PC-3 (cell line): ENCODE measurements around the gene EEF1B2. TPM values are rescaled to one million over a fixed set of nuclear protein-coding genes. Genes with fewer than 3 reads are reported as not detected.
A peak's percentile ranks its signal among the peaks of the same experiment; 100 is the strongest.
"Not testable (repeated sequence)": the region's sequence is repeated elsewhere in the genome, so short reads cannot be mapped to it uniquely, and the experiment has no call there.

Experiments used
- ATAC-seq: fragments of 200-7000 bp; cut with Tn5 transposase; 2 replicates; pipeline ENCODE4 v1.9.1; 2020; ENCODE audit warnings: mild to moderate bottlenecking, moderate library complexity
- BruUV-seq: library from RNA; stranded (reverse); fragments of 400-500 nt; replicated peaks from 2 replicates; lab custom pipeline; 2021; lab: Mats Ljungman, UMichigan
- CTCF ChIA-PET: fragments of 300-600 bp; sonication (Branson Sonifier 250); formaldehyde crosslinking; loops from one replicate; lab custom pipeline; 2022; ENCODE audit warnings: antibody characterized with exemption; lab: Charles Lee
- POLR2A ChIA-PET: fragments of 300-600 bp; sonication (Branson Sonifier 250); formaldehyde crosslinking; loops from one replicate; lab custom pipeline; 2022; ENCODE audit warnings: antibody characterized with exemption; ENCODE audit not compliant: unreplicated experiment; lab: Charles Lee
- DNase-seq: peaks from one replicate; pipeline ENCODE4 v3.0.0-alpha.2; 2015
- H2AFZ ChIP-seq: fragments of 300-600 bp; sonication (generic); 2 replicates; pipeline ENCODE4 v1.6.0; 2016; ENCODE audit warnings: antibody characterized with exemption, low read length
- H3F3A ChIP-seq: fragments of 300-600 bp; sonication (generic); one replicate; pipeline ENCODE4 v1.6.0; 2017; ENCODE audit warnings: antibody characterized with exemption, low read length, control low read depth, mild to moderate bottlenecking; ENCODE audit not compliant: unreplicated experiment
- H3K27ac ChIP-seq: fragments of 300-600 bp; sonication (generic); 2 replicates; pipeline ENCODE4 v1.5.1; 2016; ENCODE audit warnings: mild to moderate bottlenecking, low read length
- H3K27me3 ChIP-seq: fragments of 300-600 bp; sonication (generic); 2 replicates; pipeline ENCODE4 v1.6.1; 2016; ENCODE audit warnings: low read length, mixed read lengths
- H3K36me3 ChIP-seq: fragments of 300-600 bp; sonication (generic); 2 replicates; pipeline ENCODE4 v1.6.1; 2016; ENCODE audit warnings: low read depth, mixed run types, low read length, mixed read lengths
- H3K4me1 ChIP-seq: fragments of 300-600 bp; sonication (generic); 2 replicates; pipeline ENCODE4 v1.5.1; 2016; ENCODE audit warnings: low read length; ENCODE audit not compliant: insufficient read depth
- H3K4me2 ChIP-seq: fragments of 300-600 bp; sonication (generic); 2 replicates; pipeline ENCODE4 v1.6.0; 2016; ENCODE audit warnings: low read length
- H3K4me3 ChIP-seq: fragments of 300-600 bp; sonication (generic); 2 replicates; pipeline ENCODE4 v1.5.1; 2016; ENCODE audit warnings: mild to moderate bottlenecking, low read length, mixed read lengths
- H3K79me2 ChIP-seq: fragments of 300-600 bp; sonication (generic); 2 replicates; pipeline ENCODE4 v1.6.1; 2017; ENCODE audit warnings: low read length, mixed read lengths
- H3K9ac ChIP-seq: fragments of 300-600 bp; sonication (generic); 2 replicates; pipeline ENCODE4 v1.6.0; 2016; ENCODE audit warnings: mild to moderate bottlenecking, low read length
- H3K9me2 ChIP-seq: fragments of 300-600 bp; sonication (generic); replicated peaks from 2 replicates; pipeline ENCODE4 v1.6.1; 2016; ENCODE audit warnings: mixed run types, low read length, mixed read lengths
- H3K9me3 ChIP-seq: fragments of 300-600 bp; sonication (generic); 2 replicates; pipeline ENCODE4 v1.6.1; 2016; ENCODE audit warnings: low read length, mixed read lengths
- H4K20me1 ChIP-seq: fragments of 300-600 bp; sonication (generic); 2 replicates; pipeline ENCODE4 v1.6.1; 2016; ENCODE audit warnings: low read length, mixed read lengths
- CTCF ChIP-seq: fragments of 300-600 bp; sonication (generic); conservative IDR thresholded peaks from 2 replicates; pipeline ENCODE4 v1.5.1; 2017; ENCODE audit warnings: antibody characterized with exemption, low read depth, mild to moderate bottlenecking, low read length
- EZH2 ChIP-seq: fragments of 300-600 bp; sonication (generic); IDR thresholded peaks from one replicate; pipeline ENCODE4 v1.6.1; 2017; ENCODE audit warnings: antibody characterized with exemption, mild to moderate bottlenecking, low read length; ENCODE audit not compliant: unreplicated experiment
- EZH2phosphoT487 ChIP-seq: fragments of 300-600 bp; sonication (generic); IDR thresholded peaks from 2 replicates; pipeline ENCODE4 v1.6.1; 2018; ENCODE audit warnings: mild to moderate bottlenecking, antibody characterized with exemption, low read length, borderline replicate concordance
- intact Hi-C: fragments of 100-400 bp; cut with micrococcal nuclease; formaldehyde crosslinking; loops from 2 replicates; pipeline ENCODE4 v1.9.0; 2023
- total RNA-seq: library from RNA; depleted of rRNA; stranded (reverse); fragments of >200 nt; gene quantifications from 2 replicates; pipeline ENCODE4 v1.2.3, GENCODE V29; 2014

Gene EEF1B2
- total RNA-seq, 1 experiment from 2014 or later: 616 TPM

- TF ChIP-seq EZH2 (no peak), EZH2phosphoT487 (no peak), CTCF (no peak)
- H3K4me1 ChIP-seq: no peaks in the 10 kb centered on the region
- no peak overlapping the region for H3K9ac ChIP-seq
- POLR2A ChIA-PET: no interaction called here
- no peak for DNase-seq
- ATAC-seq: no peak
- no peaks in the 10 kb centered on the region for H3K9me3 ChIP-seq
- no peak overlapping the region for H3K4me2 ChIP-seq
- H3K4me3 ChIP-seq: no peak overlapping the region
- no TSS peak for BruUV-seq
- CTCF ChIA-PET: no interaction called here
- H3K79me2 ChIP-seq: peaks cover 29% of the 10 kb centered on the region
- no peaks in the 10 kb centered on the region for H3K27me3 ChIP-seq
- no peaks in the 10 kb centered on the region for H3F3A ChIP-seq
- no peaks in the 10 kb centered on the region for H3K9me2 ChIP-seq
- intact Hi-C loops: loop anchor here (5.0 kb wide), 1 partner anchor 113 kb away; no protein-coding TSS in a partner anchor
- H3K27ac ChIP-seq: no peak overlapping the region
- H2AFZ ChIP-seq: no peak overlapping the region
- no peaks in the 10 kb centered on the region for H4K20me1 ChIP-seq
- H3K36me3 ChIP-seq: peaks cover 57% of the 10 kb centered on the region
Measured at GRCh38 chr2:206150168-206150567, 9.5 kb upstream of the EEF1B2 start.

DNA sequence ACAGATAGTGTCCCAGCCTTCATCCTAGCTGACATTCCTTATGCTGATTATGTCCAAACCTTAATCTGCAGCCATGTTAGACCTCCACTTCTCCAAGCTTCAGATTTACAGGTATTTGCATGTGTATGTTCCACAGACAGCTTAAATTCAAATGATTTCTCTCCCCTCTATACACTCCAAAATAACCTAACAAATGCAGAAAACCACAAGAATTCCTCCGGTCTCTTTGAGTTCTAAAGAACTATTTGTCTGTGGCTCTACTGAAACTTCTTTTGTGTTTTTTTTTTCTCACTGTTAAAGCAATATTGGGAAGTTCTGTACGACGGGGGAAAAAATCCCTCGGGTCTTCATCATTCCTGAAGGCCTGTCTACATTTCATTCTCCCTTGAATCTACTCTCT lies 9.1 kb upstream of the EEF1B2 start:
- H3K4me2 ChIP-seq: no peak overlapping the region
- H3K4me3 ChIP-seq: no peak overlapping the region
- H3K9me2 ChIP-seq: no peaks in the 10 kb centered on the region
- H2AFZ ChIP-seq: no peak overlapping the region
- no peaks in the 10 kb centered on the region for H4K20me1 ChIP-seq
- H3K27me3 ChIP-seq: no peaks in the 10 kb centered on the region
- no peak overlapping the region for H3K9ac ChIP-seq
- ChIA-PET CTCF (no interaction called here), POLR2A (no interaction called here)
- DNase-seq (no peak), ATAC-seq (no peak)
- H3K27ac ChIP-seq: no peak overlapping the region
- peaks cover 34% of the 10 kb centered on the region for H3K79me2 ChIP-seq
- no peaks in the 10 kb centered on the region for H3K4me1 ChIP-seq
- H3F3A ChIP-seq: no peaks in the 10 kb centered on the region
- BruUV-seq: no TSS peak
- H3K36me3 ChIP-seq: peaks cover 52% of the 10 kb centered on the region
- no peak for TF ChIP-seq CTCF
- TF ChIP-seq EZH2: no peak
- no peak for TF ChIP-seq EZH2phosphoT487
- H3K9me3 ChIP-seq: no peaks in the 10 kb centered on the region
- intact Hi-C loops: loop anchor here (5.0 kb wide), 1 partner anchor 113 kb away; no protein-coding TSS in a partner anchor

GRCh38 chr2:206154197-206154596 lies 5.5 kb upstream of the EEF1B2 start:
- H3K27ac ChIP-seq: no peak overlapping the region
- intact Hi-C loops: loop anchor here (5.0 kb wide), 1 partner anchor 117 kb away; no protein-coding TSS in a partner anchor
- no peaks in the 10 kb centered on the region for H3F3A ChIP-seq
- no peak overlapping the region for H2AFZ ChIP-seq
- no TSS peak for BruUV-seq
- H3K27me3 ChIP-seq: no peaks in the 10 kb centered on the region
- peaks cover 8% of the 10 kb centered on the region; the same call in 1 of the 2 replicates for H3K4me1 ChIP-seq
- POLR2A ChIA-PET: no interaction called here
- no peak overlapping the region for H3K4me3 ChIP-seq
- CTCF ChIA-PET: no interaction called here
- no peak overlapping the region for H3K4me2 ChIP-seq
- no peaks in the 10 kb centered on the region for H3K9me3 ChIP-seq
- H3K36me3 ChIP-seq: peaks cover 27% of the 10 kb centered on the region; the same call in 1 of the 2 replicates
- no peak overlapping the region for H3K9ac ChIP-seq
- H3K9me2 ChIP-seq: no peaks in the 10 kb centered on the region
- TF ChIP-seq CTCF (peak; percentile 49), EZH2phosphoT487 (no peak)
- ATAC-seq: peak; percentile 39; the same call in 1 of the 2 replicates
- H3K79me2 ChIP-seq: peaks cover 69% of the 10 kb centered on the region
- peak; percentile 26 for DNase-seq
- peaks cover 7% of the 10 kb centered on the region; the same call in 1 of the 2 replicates for H4K20me1 ChIP-seq

DNA sequence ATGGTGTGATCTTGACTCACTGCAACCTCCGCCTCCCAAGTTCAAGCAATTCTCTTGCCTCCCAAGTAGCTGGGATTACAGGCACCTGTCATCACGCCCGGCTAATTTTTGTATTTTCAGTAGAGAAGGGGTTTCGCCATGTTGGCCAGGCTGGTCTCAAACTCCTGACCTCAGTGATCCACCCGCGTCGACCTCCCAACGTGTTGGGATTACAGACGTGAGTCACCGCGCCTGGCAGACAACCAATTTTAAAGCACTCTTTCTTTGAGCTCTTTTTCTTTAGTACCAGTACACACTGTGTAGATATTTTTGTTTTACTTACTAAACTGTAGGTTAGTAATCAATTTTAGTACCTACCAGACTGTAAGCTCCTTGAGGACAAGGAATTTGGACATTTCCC lies 2.7 kb upstream of the EEF1B2 start:
- Histone ChIP-seq H3K36me3 (peaks cover 24% of the 10 kb centered on the region), H3K4me3 (peak overlapping the region; percentile 87), H3K4me1 (peaks cover 22% of the 10 kb centered on the region), H3K79me2 (peaks cover 96% of the 10 kb centered on the region), H3K4me2 (peak overlapping the region; percentile 89), H4K20me1 (peaks cover 20% of the 10 kb centered on the region)
- H3K9me3 ChIP-seq, H2AFZ ChIP-seq, CTCF ChIA-PET, H3F3A ChIP-seq, H3K9ac ChIP-seq, H3K27ac ChIP-seq, intact Hi-C loops, H3K27me3 ChIP-seq, H3K9me2 ChIP-seq, DNase-seq, BruUV-seq, ATAC-seq: not testable (repeated sequence)
- POLR2A ChIA-PET: interaction anchor here (0.6 kb wide), 1 partner anchor 85 kb away, joined by 3 read pairs; no protein-coding TSS in a partner anchor
